Spleen (tissue), 13 donors: Measurements from ENCODE around the gene PPIL6. TPM values are rescaled to one million over a fixed set of nuclear protein-coding genes. Genes with fewer than 3 reads are reported as not detected.
A peak's percentile ranks its signal among the peaks of the same experiment; 100 is the strongest.

ENCODE experiments used
- DNase-seq: peaks from one replicate; pipeline ENCODE4 v3.0.0-alpha.2; 2020
- H3K27ac ChIP-seq, 8 donors: fragments of 200-600 bp; sonication (generic) in 7 of 8; 1 replicate in 4 of 8; 2 replicates in 4 of 8; pipeline versions ENCODE4 v1.5.0 to v1.8.0; 2016 to 2021; ENCODE audit warnings: inconsistent platforms in 4 of 8, mild to moderate bottlenecking in 4 of 8, moderate library complexity in 1 of 8
- H3K27me3 ChIP-seq, 7 donors: fragments of 200-600 bp; sonication (generic) in 6 of 7; replicated peaks in 1 of 7; 1 replicate in 4 of 7; 2 replicates in 3 of 7; pipeline versions ENCODE4 v1.5.0 to v1.8.0; 2016 to 2021; ENCODE audit warnings: inconsistent platforms in 3 of 7, mild to moderate bottlenecking in 1 of 7
- H3K36me3 ChIP-seq, 6 donors: fragments of 200-600 bp; sonication (generic) in 5 of 6; 1 replicate in 4 of 6; 2 replicates in 2 of 6; pipeline versions ENCODE4 v1.5.0 to v1.8.0; 2016 to 2021; ENCODE audit warnings: inconsistent platforms in 2 of 6
- H3K4me1 ChIP-seq, 6 donors: fragments of 200-600 bp; sonication (generic) in 5 of 6; 1 replicate in 3 of 6; 2 replicates in 3 of 6; pipeline versions ENCODE4 v1.5.0 to v1.8.0; 2016 to 2021; ENCODE audit warnings: inconsistent platforms in 3 of 6
- H3K4me3 ChIP-seq, 8 donors: fragments of 200-600 bp; sonication (generic) in 7 of 8; 1 replicate in 4 of 8; 2 replicates in 4 of 8; pipeline versions ENCODE4 v1.5.0 to v1.8.0; 2016 to 2021; ENCODE audit warnings: inconsistent platforms in 4 of 8, mild to moderate bottlenecking in 4 of 8, moderate library complexity in 2 of 8
- H3K9me3 ChIP-seq, 8 donors: fragments of 200-600 bp; sonication (generic) in 7 of 8; 1 replicate in 4 of 8; 2 replicates in 4 of 8; pipeline versions ENCODE4 v1.5.0 to v1.8.0; 2016 to 2021; ENCODE audit warnings: inconsistent platforms in 4 of 8
- POLR2A ChIP-seq, 3 donors: fragments of 450-650 bp; IDR thresholded peaks; one replicate each; pipeline ENCODE4 v1.5.1; 2017; ENCODE audit warnings: antibody characterized with exemption in 3 of 3, mild to moderate bottlenecking in 1 of 3
- POLR2AphosphoS5 ChIP-seq, 3 donors: sonication (generic); formaldehyde crosslinking; IDR thresholded peaks; one replicate each; pipeline ENCODE4 v1.5.1; 2017; ENCODE audit warnings: antibody characterized with exemption in 3 of 3
- WGBS, 5 donors: extraction: QIAGEN DNeasy Blood & Tissue Kit in 3 of 5; methylation state at CpG; one replicate each; pipeline versions ENCODE4 v1.1.5 to v1.1.7; 2013 to 2018; 5-methylcytosine and 5-hydroxymethylcytosine counted together
- intact Hi-C: fragments of 100-400 bp; cut with DNase I; formaldehyde crosslinking; loops from one replicate; pipeline ENCODE4 v1.15.0; 2023; ENCODE audit warnings: low total_unique reads
- long read RNA-seq, 2 donors: transcript quantifications; one replicate each; lab custom pipeline, GENCODE V29; 2026
- polyA plus RNA-seq, 3 donors: library from polyadenylated mRNA; stranded (reverse); fragments of 200-250 nt; gene quantifications; one replicate each; pipeline ENCODE4 v1.2.1, GENCODE V29; 2013
- total RNA-seq, 7 donors: library from RNA; depleted of rRNA in 3 of 7; stranded (reverse); fragments of >200 nt in 3 of 7; fragmentation: NEBNext Ultra II Directional in 4 of 7; extraction: Animal tissue kit (Norgen Biotek cat#: 25700) in 4 of 7; gene quantifications; one replicate each; pipeline versions ENCODE4 v1.1.0 to v1.2.1, GENCODE V29; 2016 to 2021
- TF ChIP-seq, protein P1 (sequence below), 11 experiments: fragments of 200-600 bp in 7 of 11; fragments of 450-650 bp in 4 of 11; sonication (generic) in 4 of 11; IDR thresholded peaks in 8 of 11; conservative IDR thresholded peaks in 3 of 11; 1 replicate in 7 of 11; 2 replicates in 4 of 11; pipeline versions ENCODE4 v1.4.0 to v1.8.0; 2016 to 2021; ENCODE audit warnings: antibody characterized with exemption in 11 of 11, inconsistent platforms in 4 of 11, mild to moderate bottlenecking in 1 of 11
- donor health status: healthy with polysubstance abuse.
- donor health status: DM: no; HTN: no; CAD: no; lungs with moderate emphysema.
- donor health status: DM: no; HTN: no; CAD: no.
- donor health status: Bipolar disorder and iron deficiency.
- donor health status: healthy.
- donor health status: DM: no; HTN: no; CAD: no.
- donor health status: DM: yes; HTN: yes; CAD: no.

Gene PPIL6
- total RNA-seq = 1 to 10 TPM in 2 of 7 donors, under 1 TPM in 5; 0.19 to 4.8 (median 0.91) TPM
- polyA plus RNA-seq = under 1 TPM; 0.13 to 0.70 (median 0.36) TPM
- long read RNA-seq, donor 1 = 0 reads
- long read RNA-seq, donor 2 = 0 reads

DNA sequence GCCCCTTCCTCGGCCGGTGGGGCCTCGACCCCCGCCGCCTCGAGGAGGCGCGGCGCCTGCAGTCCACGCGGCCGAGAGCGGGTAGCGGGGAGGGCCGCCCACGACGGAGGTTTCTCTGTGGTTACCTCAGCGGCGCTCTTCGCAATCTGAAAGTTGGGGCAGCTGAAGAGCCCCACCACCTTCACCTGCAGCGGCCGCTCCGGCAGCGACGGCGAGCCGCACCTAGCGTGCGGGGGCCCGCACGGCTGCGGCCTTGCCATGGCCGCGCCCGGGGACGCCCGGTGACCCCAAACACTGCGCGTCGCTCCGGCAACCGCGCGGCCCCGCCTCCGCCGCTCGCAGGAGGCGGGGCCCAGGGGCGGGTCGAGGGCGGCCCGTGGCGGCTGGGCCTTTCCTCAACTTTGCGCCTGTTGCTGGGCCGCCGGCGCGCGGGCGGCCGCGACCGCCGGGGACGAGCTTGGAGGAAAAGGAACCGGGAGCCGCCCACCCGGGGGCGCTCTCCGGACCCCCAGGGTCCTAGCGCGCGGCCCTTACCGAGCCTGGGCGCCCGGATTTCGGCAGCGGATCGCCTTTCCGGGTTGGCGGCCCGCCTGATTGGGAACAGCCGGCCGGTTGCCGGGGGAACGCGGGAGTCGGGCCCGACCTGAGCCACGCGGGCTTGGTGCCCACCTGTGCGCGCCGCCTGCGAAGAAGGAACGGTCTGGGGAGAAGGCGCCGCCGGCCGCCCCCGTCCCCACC is at the start of gene PPIL6, which contains the start of gene SMPD2:
TSS of gene PPIL6 (minus strand) at position 298 of the 738 bp plus-strand sequence. CDS start at position 260, 38 bp downstream.
TSS of gene SMPD2 (plus strand) at position 394 of the 738 bp plus-strand sequence. CDS start 398 bp downstream, outside the sequence.
- TF ChIP-seq POLR2A (IDR thresholded peaks at IDR 0.05) = peak in 2 of 3 donors; percentile 3 to 5
- TF ChIP-seq, protein P1, sequence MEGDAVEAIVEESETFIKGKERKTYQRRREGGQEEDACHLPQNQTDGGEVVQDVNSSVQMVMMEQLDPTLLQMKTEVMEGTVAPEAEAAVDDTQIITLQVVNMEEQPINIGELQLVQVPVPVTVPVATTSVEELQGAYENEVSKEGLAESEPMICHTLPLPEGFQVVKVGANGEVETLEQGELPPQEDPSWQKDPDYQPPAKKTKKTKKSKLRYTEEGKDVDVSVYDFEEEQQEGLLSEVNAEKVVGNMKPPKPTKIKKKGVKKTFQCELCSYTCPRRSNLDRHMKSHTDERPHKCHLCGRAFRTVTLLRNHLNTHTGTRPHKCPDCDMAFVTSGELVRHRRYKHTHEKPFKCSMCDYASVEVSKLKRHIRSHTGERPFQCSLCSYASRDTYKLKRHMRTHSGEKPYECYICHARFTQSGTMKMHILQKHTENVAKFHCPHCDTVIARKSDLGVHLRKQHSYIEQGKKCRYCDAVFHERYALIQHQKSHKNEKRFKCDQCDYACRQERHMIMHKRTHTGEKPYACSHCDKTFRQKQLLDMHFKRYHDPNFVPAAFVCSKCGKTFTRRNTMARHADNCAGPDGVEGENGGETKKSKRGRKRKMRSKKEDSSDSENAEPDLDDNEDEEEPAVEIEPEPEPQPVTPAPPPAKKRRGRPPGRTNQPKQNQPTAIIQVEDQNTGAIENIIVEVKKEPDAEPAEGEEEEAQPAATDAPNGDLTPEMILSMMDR (IDR thresholded peaks at IDR 0.05 in 8 of 11, conservative IDR thresholded peaks at IDR 0.05 in 3 of 11) = peak in 8 of 11 experiments; percentile 12 to 68 (median 40)
- TF ChIP-seq POLR2AphosphoS5 (IDR thresholded peaks at IDR 0.05) = peak; percentile 52 to 82 (median 72)
- DNase-seq = peak; percentile 97
- Histone ChIP-seq H3K27me3 (no peaks in the 10 kb centered on the region), H3K9me3 (no peaks in the 10 kb centered on the region), H3K4me3 (peak within 1 kb of the TSS; percentile 81 to 96 (median 92)), H3K4me1 (peaks cover 5 to 47% (median 18%) of the 10 kb centered on the region in 6 donors), H3K36me3 (peaks cover 0 to 36% (median 25%) of the 10 kb centered on the region in 6 donors), H3K27ac (peak within 1 kb of the TSS; percentile 84 to 92 (median 89))
- 0 to 1% (median 0%) methylated on average over 35 to 102 of the region's 102 CpGs for WGBS, 5 donors
- intact Hi-C loops = loop anchor here (10.0 kb wide), 1 partner anchor 56 kb away; the partner anchor contains the start of gene CD164

DNA sequence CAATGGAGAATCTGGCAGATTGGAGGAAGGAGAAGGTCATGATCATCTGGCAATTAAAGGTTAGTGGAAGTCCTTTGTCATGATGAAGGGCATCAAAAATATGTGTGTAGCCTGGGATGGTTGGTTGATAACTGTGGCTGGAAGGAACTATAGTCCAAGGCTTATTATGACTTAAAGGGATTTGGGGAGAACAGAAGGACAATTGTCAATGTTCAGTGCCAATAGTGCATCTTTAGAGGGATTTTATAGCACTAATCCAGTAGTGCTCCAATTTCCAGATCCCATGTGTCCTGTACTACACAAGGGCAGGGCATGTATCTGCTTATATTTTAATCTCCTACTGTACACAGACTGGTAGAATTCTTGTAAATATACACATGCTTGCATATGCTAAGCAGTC is 47.6 kb upstream of the PPIL6 start:
- Histone ChIP-seq H3K27me3 (no peaks in the 10 kb centered on the region), H3K36me3 (no peaks in the 10 kb centered on the region), H3K27ac (no peak overlapping the region), H3K4me1 (peaks cover 3 to 25% (median 18%) of the 10 kb centered on the region in 6 donors), H3K4me3 (no peak overlapping the region), H3K9me3 (no peaks in the 10 kb centered on the region)
- TF ChIP-seq, protein P1 (IDR thresholded peaks at IDR 0.05 in 8 of 11, conservative IDR thresholded peaks at IDR 0.05 in 3 of 11) = no peak
- TF ChIP-seq POLR2AphosphoS5 (IDR thresholded peaks at IDR 0.05) = no peak
- TF ChIP-seq POLR2A (IDR thresholded peaks at IDR 0.05) = no peak
- DNase-seq = no peak
- intact Hi-C loops = no loop called here

DNA sequence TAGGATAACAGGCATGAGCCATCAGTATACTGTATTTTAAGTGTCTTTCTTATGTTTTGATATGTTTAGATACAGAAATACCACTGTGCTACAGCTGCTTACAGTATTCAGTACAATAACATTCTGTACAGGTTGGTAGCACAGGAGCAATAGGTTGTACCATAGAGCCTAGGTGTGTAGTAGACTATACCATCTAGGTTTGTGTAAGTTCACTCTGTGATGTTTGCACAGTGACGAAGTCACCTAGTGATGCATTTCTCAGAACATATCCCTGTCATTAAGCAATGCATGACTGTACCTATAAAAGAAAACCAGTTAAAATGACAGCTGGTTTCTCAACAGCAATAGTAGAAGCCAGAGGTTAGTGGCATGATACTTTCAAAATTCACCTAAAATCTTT is 45.6 kb upstream of the PPIL6 start:
- intact Hi-C loops = no loop called here
- 77 to 96% (median 91%) methylated on average over 1 of the region's 1 CpG for WGBS, 5 donors
- H3K27me3 ChIP-seq = no peaks in the 10 kb centered on the region
- no peak overlapping the region for H3K4me3 ChIP-seq
- H3K9me3 ChIP-seq = no peaks in the 10 kb centered on the region
- TF ChIP-seq, protein P1 (IDR thresholded peaks at IDR 0.05 in 8 of 11, conservative IDR thresholded peaks at IDR 0.05 in 3 of 11) = no peak
- TF ChIP-seq POLR2AphosphoS5 (IDR thresholded peaks at IDR 0.05) (no peak), POLR2A (IDR thresholded peaks at IDR 0.05) (no peak)
- H3K4me1 ChIP-seq = peaks cover 11 to 31% (median 26%) of the 10 kb centered on the region in 6 donors
- no peak for DNase-seq
- peaks cover 0 to 8% (median 5%) of the 10 kb centered on the region in 6 donors for H3K36me3 ChIP-seq
- H3K27ac ChIP-seq = no peak overlapping the region
